Measurements from ENCODE around the gene IL17RB. TPM values are rescaled to one million over a fixed set of nuclear protein-coding genes. Genes with fewer than 3 reads are reported as not detected.

Gene IL17RB
- total RNA-seq, 1 donor from 2014 or later: 0.91 TPM

DNA sequence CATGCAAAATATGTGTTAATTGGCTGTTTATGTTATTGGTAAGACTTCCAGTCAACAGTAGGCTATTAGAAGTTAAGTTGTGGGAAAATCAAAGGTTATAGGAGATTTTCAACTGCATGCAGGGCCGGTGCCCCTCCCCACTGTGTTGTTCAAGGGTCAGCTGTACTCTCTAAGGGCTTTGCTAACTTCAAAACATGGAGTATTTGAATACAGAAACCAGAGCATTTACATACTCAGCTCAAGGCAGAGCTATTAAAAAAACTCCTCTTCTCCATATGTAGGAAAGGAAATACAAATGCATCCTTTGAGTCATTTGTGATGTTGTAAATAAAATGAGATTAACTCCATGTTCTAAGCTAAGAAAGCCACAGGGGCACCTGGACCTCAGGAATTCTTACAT, 16.8 kb downstream of the IL17RB start:
- Mint-ChIP-seq H3K27ac (no peak overlapping the region), H3K4me3 (no peak overlapping the region), H3K4me1 (ENCODE audit: low read depth) (no peaks in the 10 kb centered on the region), H3K27me3 (ENCODE audit: insufficient read depth) (no peaks in the 10 kb centered on the region), H3K36me3 (ENCODE audit: low read depth) (peaks cover 30% of the 10 kb centered on the region), H3K9me3 (no peaks in the 10 kb centered on the region)
- no peak for DNase-seq (ENCODE audit: low spot score)
- intact Hi-C loops (cut with micrococcal nuclease): no loop called here

- Mint-ChIP-seq H3K36me3 (ENCODE audit: low read depth) (peaks cover 46% of the 10 kb centered on the region), H3K4me1 (ENCODE audit: low read depth) (no peaks in the 10 kb centered on the region), H3K9me3 (no peaks in the 10 kb centered on the region), H3K4me3 (no peak overlapping the region), H3K27ac (no peak overlapping the region), H3K27me3 (ENCODE audit: insufficient read depth) (no peaks in the 10 kb centered on the region)
- intact Hi-C loops (cut with micrococcal nuclease): no loop called here
- no peak for DNase-seq (ENCODE audit: low spot score)
Measured at GRCh38 chr3:53865732-53866499, 19.5 kb downstream of the IL17RB start.

GRCh38 chr3:53880396-53881345, 34.3 kb downstream of the IL17RB start:
- H3K9me3 Mint-ChIP-seq: no peaks in the 10 kb centered on the region
- no peak for DNase-seq (ENCODE audit: low spot score)
- peak overlapping the region; percentile 99 for H3K4me3 Mint-ChIP-seq
- intact Hi-C loops (cut with micrococcal nuclease): no loop called here
- H3K27me3 Mint-ChIP-seq (ENCODE audit: insufficient read depth): no peaks in the 10 kb centered on the region
- peaks cover 33% of the 10 kb centered on the region for H3K4me1 Mint-ChIP-seq (ENCODE audit: low read depth)
- H3K36me3 Mint-ChIP-seq (ENCODE audit: low read depth): peaks cover 47% of the 10 kb centered on the region
- peak overlapping the region; percentile 99 for H3K27ac Mint-ChIP-seq

- intact Hi-C loops (cut with micrococcal nuclease): loop anchor here (1.0 kb wide), 1 partner anchor 9 kb away; the partner anchor contains the start of gene SELENOK
- no peaks in the 10 kb centered on the region for H3K27me3 Mint-ChIP-seq (ENCODE audit: insufficient read depth)
- no peaks in the 10 kb centered on the region for H3K9me3 Mint-ChIP-seq
- DNase-seq (ENCODE audit: low spot score): peak; percentile 85
- H3K4me3 Mint-ChIP-seq: peak within 1 kb of the TSS; percentile 99
- peaks cover 46% of the 10 kb centered on the region for H3K36me3 Mint-ChIP-seq (ENCODE audit: low read depth)
- H3K4me1 Mint-ChIP-seq (ENCODE audit: low read depth): peaks cover 37% of the 10 kb centered on the region
- H3K27ac Mint-ChIP-seq: peak within 1 kb of the TSS; percentile 99
Measured at GRCh38 chr3:53881691-53882593, 35.6 kb downstream of the IL17RB start, which contains the start of gene ACTR8. ACTR8 (minus strand) TSS chr3:53882152; CDS start chr3:53882101, 51 bp downstream.

- Mint-ChIP-seq H3K4me1 (ENCODE audit: low read depth) (peaks cover 46% of the 10 kb centered on the region), H3K27ac (peak overlapping the region; percentile 78), H3K9me3 (no peaks in the 10 kb centered on the region), H3K36me3 (ENCODE audit: low read depth) (peaks cover 45% of the 10 kb centered on the region), H3K27me3 (ENCODE audit: insufficient read depth) (no peaks in the 10 kb centered on the region), H3K4me3 (peak overlapping the region; percentile 99)
- DNase-seq (ENCODE audit: low spot score): no peak
- intact Hi-C loops (cut with micrococcal nuclease): no loop called here
Measured at GRCh38 chr3:53883008-53883407, 36.6 kb downstream of the IL17RB start.

GRCh38 chr3:53884623-53885022, 38.3 kb downstream of the IL17RB start:
- no peaks in the 10 kb centered on the region for H3K27me3 Mint-ChIP-seq (ENCODE audit: insufficient read depth)
- H3K9me3 Mint-ChIP-seq: no peaks in the 10 kb centered on the region
- intact Hi-C loops (cut with micrococcal nuclease): no loop called here
- no peak for DNase-seq (ENCODE audit: low spot score)
- H3K36me3 Mint-ChIP-seq (ENCODE audit: low read depth): peaks cover 45% of the 10 kb centered on the region
- no peak overlapping the region for H3K4me3 Mint-ChIP-seq
- H3K4me1 Mint-ChIP-seq (ENCODE audit: low read depth): peaks cover 55% of the 10 kb centered on the region
- H3K27ac Mint-ChIP-seq: no peak overlapping the region

DNA sequence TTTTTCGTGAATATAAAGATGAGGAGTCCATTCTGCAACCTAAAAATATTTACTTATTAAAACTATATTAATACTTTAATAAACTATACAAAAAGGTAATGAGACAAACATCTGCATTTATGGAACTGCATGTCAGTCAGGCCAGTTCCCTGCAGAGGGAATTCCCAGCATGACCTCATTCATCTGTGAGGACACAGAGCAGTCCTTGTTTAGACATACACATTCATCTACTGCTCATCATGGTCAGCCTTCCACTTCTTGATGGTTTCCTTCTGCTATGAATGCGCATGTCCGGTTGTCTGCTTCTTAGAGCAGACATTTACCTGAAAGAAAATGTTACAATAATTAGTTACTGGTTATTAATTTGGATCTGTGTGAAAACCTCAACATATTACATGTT, 38.9 kb downstream of the IL17RB start:
- peaks cover 55% of the 10 kb centered on the region for H3K4me1 Mint-ChIP-seq (ENCODE audit: low read depth)
- no peaks in the 10 kb centered on the region for H3K9me3 Mint-ChIP-seq
- intact Hi-C loops (cut with micrococcal nuclease): no loop called here
- no peak for DNase-seq (ENCODE audit: low spot score)
- H3K27ac Mint-ChIP-seq: no peak overlapping the region
- H3K36me3 Mint-ChIP-seq (ENCODE audit: low read depth): peaks cover 45% of the 10 kb centered on the region
- H3K4me3 Mint-ChIP-seq: no peak overlapping the region
- H3K27me3 Mint-ChIP-seq (ENCODE audit: insufficient read depth): no peaks in the 10 kb centered on the region

GRCh38 chr3:53887446-53887845, 41.1 kb downstream of the IL17RB start:
- H3K36me3 Mint-ChIP-seq (ENCODE audit: low read depth): peaks cover 39% of the 10 kb centered on the region
- H3K4me3 Mint-ChIP-seq: no peak overlapping the region
- no peak for DNase-seq (ENCODE audit: low spot score)
- peaks cover 4% of the 10 kb centered on the region for H3K27me3 Mint-ChIP-seq (ENCODE audit: insufficient read depth)
- intact Hi-C loops (cut with micrococcal nuclease): no loop called here
- peak overlapping the region; percentile 16 for H3K27ac Mint-ChIP-seq
- H3K4me1 Mint-ChIP-seq (ENCODE audit: low read depth): peaks cover 59% of the 10 kb centered on the region
- no peaks in the 10 kb centered on the region for H3K9me3 Mint-ChIP-seq

- no peak overlapping the region for H3K27ac Mint-ChIP-seq
- H3K4me1 Mint-ChIP-seq (ENCODE audit: low read depth): peaks cover 58% of the 10 kb centered on the region
- no peak for DNase-seq (ENCODE audit: low spot score)
- peaks cover 4% of the 10 kb centered on the region for H3K27me3 Mint-ChIP-seq (ENCODE audit: insufficient read depth)
- intact Hi-C loops (cut with micrococcal nuclease): no loop called here
- no peaks in the 10 kb centered on the region for H3K9me3 Mint-ChIP-seq
- H3K4me3 Mint-ChIP-seq: peak overlapping the region; percentile 22
- peaks cover 40% of the 10 kb centered on the region for H3K36me3 Mint-ChIP-seq (ENCODE audit: low read depth)
Measured at GRCh38 chr3:53888232-53888631, 41.9 kb downstream of the IL17RB start.

- Mint-ChIP-seq H3K4me1 (ENCODE audit: low read depth) (peaks cover 64% of the 10 kb centered on the region), H3K9me3 (no peaks in the 10 kb centered on the region), H3K4me3 (peak overlapping the region; percentile 98), H3K27ac (peak overlapping the region; percentile 99), H3K27me3 (ENCODE audit: insufficient read depth) (peaks cover 21% of the 10 kb centered on the region), H3K36me3 (ENCODE audit: low read depth) (peaks cover 36% of the 10 kb centered on the region)
- intact Hi-C loops (cut with micrococcal nuclease): loop anchor here (1.0 to 5.0 kb wide), 4 partner anchors 9 to 634 kb away; partner anchors contain the start of genes ACTR8, DCP1A and TKT
- DNase-seq (ENCODE audit: low spot score): peak; percentile 38
Measured at GRCh38 chr3:53890726-53891475, 44.5 kb downstream of the IL17RB start.

- H3K27me3 Mint-ChIP-seq (ENCODE audit: insufficient read depth): peaks cover 27% of the 10 kb centered on the region
- intact Hi-C loops (cut with micrococcal nuclease): loop anchor here (1.0 to 5.0 kb wide), 5 partner anchors 9 to 634 kb away; partner anchors contain the start of genes ACTR8, DCP1A and TKT
- DNase-seq (ENCODE audit: low spot score): peak; percentile 98
- peaks cover 33% of the 10 kb centered on the region for H3K36me3 Mint-ChIP-seq (ENCODE audit: low read depth)
- H3K4me1 Mint-ChIP-seq (ENCODE audit: low read depth): peaks cover 62% of the 10 kb centered on the region
- peak within 1 kb of the TSS; percentile 99 for H3K27ac Mint-ChIP-seq
- peak within 1 kb of the TSS; percentile 98 for H3K4me3 Mint-ChIP-seq
- H3K9me3 Mint-ChIP-seq: no peaks in the 10 kb centered on the region
Measured at GRCh38 chr3:53891497-53892285, 45.3 kb downstream of the IL17RB start, which contains the start of gene SELENOK. SELENOK (minus strand) TSS chr3:53891859.
